BE2C (cell line): ENCODE data around the gene GSE1.

Experiments used
- DNase-seq: peaks from one replicate; pipeline ENCODE4 v3.0.0-alpha.2; 2020
- H3K27me3 ChIP-seq: fragments of 250-450 bp; sonication (Bioruptor Pico); 2 replicates; pipeline ENCODE4 v1.5.1; 2020; ENCODE audit warnings: mild to moderate bottlenecking
- H3K36me3 ChIP-seq: fragments of 250-450 bp; sonication (Bioruptor Pico); 2 replicates; pipeline ENCODE4 v1.5.1; 2020; ENCODE audit warnings: mild to moderate bottlenecking
- H3K4me1 ChIP-seq: fragments of 250-450 bp; sonication (Bioruptor Pico); 2 replicates; pipeline ENCODE4 v1.5.1; 2020
- H3K4me3 ChIP-seq: 2 replicates; pipeline ENCODE4 v1.5.1; 2011; ENCODE audit warnings: low read depth, low read length
- H3K9me3 ChIP-seq: fragments of 250-450 bp; sonication (Bioruptor Pico); 2 replicates; pipeline ENCODE4 v1.5.1; 2020
- CTCF ChIP-seq: IDR thresholded peaks from 2 replicates; pipeline ENCODE4 v1.5.1; 2012; ENCODE audit warnings: mild to moderate bottlenecking, low read depth, low read length

The GSE1 gene

GRCh38 chr16:85613604-85614337 is 649 bp downstream of the GSE1 start:
- Histone ChIP-seq H3K36me3 (peaks cover 18% of the 10 kb centered on the region), H3K9me3 (no peaks in the 10 kb centered on the region), H3K4me3 (peak overlapping the region; percentile 74), H3K4me1 (peaks cover 23% of the 10 kb centered on the region), H3K27me3 (no peaks in the 10 kb centered on the region)
- peak; percentile 97 for DNase-seq
- TF ChIP-seq CTCF = no peak

- H3K4me1 ChIP-seq = peaks cover 23% of the 10 kb centered on the region
- TF ChIP-seq CTCF = no peak
- DNase-seq = no peak
- peak overlapping the region; percentile 74 for H3K4me3 ChIP-seq
- no peaks in the 10 kb centered on the region for H3K9me3 ChIP-seq
- peaks cover 24% of the 10 kb centered on the region for H3K36me3 ChIP-seq
- no peaks in the 10 kb centered on the region for H3K27me3 ChIP-seq
Measured at GRCh38 chr16:85614338-85615013, 1.4 kb downstream of the GSE1 start.

- no peak for TF ChIP-seq CTCF
- Histone ChIP-seq H3K4me3 (peak overlapping the region; percentile 74), H3K4me1 (peaks cover 21% of the 10 kb centered on the region), H3K36me3 (peaks cover 28% of the 10 kb centered on the region), H3K9me3 (no peaks in the 10 kb centered on the region), H3K27me3 (no peaks in the 10 kb centered on the region)
- no peak for DNase-seq
Measured at GRCh38 chr16:85615014-85615851, 2.1 kb downstream of the GSE1 start.

- TF ChIP-seq CTCF = peak; percentile 95
- H3K9me3 ChIP-seq = no peaks in the 10 kb centered on the region
- H3K4me3 ChIP-seq = peak overlapping the region; percentile 74
- DNase-seq = peak; percentile 93
- H3K27me3 ChIP-seq = no peaks in the 10 kb centered on the region
- peaks cover 18% of the 10 kb centered on the region for H3K4me1 ChIP-seq
- H3K36me3 ChIP-seq = peaks cover 32% of the 10 kb centered on the region
Measured at GRCh38 chr16:85615852-85616606, 2.9 kb downstream of the GSE1 start.

GRCh38 chr16:85616607-85617321 is 3.6 kb downstream of the GSE1 start:
- H3K4me1 ChIP-seq = peaks cover 24% of the 10 kb centered on the region
- TF ChIP-seq CTCF = no peak

More at GRCh38 chr16:85616607-85617321, 3.6 kb downstream of the GSE1 start:
- peak overlapping the region; percentile 74 for H3K4me3 ChIP-seq
- H3K27me3 ChIP-seq = no peaks in the 10 kb centered on the region
- peaks cover 37% of the 10 kb centered on the region for H3K36me3 ChIP-seq
- DNase-seq = no peak
- H3K9me3 ChIP-seq = no peaks in the 10 kb centered on the region
